T-cell (primary cell): ENCODE data around the gene ZNF770. TPM values are rescaled to one million over a fixed set of nuclear protein-coding genes. Genes with fewer than 3 reads are reported as not detected.
A peak's percentile ranks its signal among the peaks of the same experiment; 100 is the strongest.

Experiments used
- ATAC-seq, 4 experiments: fragments of 200-7000 bp in 3 of 4; fragments of 150-1000 bp in 1 of 4; cut with Tn5 transposase; replicated peaks in 1 of 4; 1 replicate in 3 of 4; 2 replicates in 1 of 4; pipeline ENCODE4 v1.10.0; 2021; ENCODE audit warnings: moderate library complexity in 3 of 4, mild to moderate bottlenecking in 2 of 4, moderate number of reproducible peaks in 1 of 4
- CTCF ChIA-PET, 2 donors: fragments of 300-600 bp; sonication (Branson Sonifier 250); formaldehyde crosslinking; loops; one replicate each; lab custom pipeline; 2022; ENCODE audit warnings: antibody characterized with exemption in 2 of 2; lab: Charles Lee
- POLR2A ChIA-PET, 2 donors: fragments of 300-600 bp; sonication (Branson Sonifier 250); formaldehyde crosslinking; loops; one replicate each; lab custom pipeline; 2022; ENCODE audit warnings: antibody characterized with exemption in 2 of 2; lab: Charles Lee
- DNase-seq, 35 experiments: peaks; one replicate each; pipeline versions ENCODE4 v3.0.0 to v3.0.0-alpha.2; 2013 to 2023
- H3K27ac ChIP-seq: one replicate; pipeline ENCODE4 v1.5.1; 2013; ENCODE audit warnings: low read length
- H3K27me3 ChIP-seq, 2 experiments: replicated peaks in 1 of 2; 1 replicate in 1 of 2; 2 replicates in 1 of 2; pipeline versions ENCODE4 v1.6.1 to v1.7.0; 2013; ENCODE audit warnings: low read length in 1 of 2, mixed read lengths in 1 of 2; ENCODE audit not compliant: control insufficient read depth in 2 of 2, insufficient read depth in 2 of 2; ENCODE audit errors: extremely low read depth in 1 of 2
- H3K36me3 ChIP-seq, 2 donors: 1 replicate in 1 of 2; 2 replicates in 1 of 2; pipeline versions ENCODE4 v1.6.1 to v1.7.0; 2013; ENCODE audit warnings: low read length in 1 of 2; ENCODE audit not compliant: control insufficient read depth in 2 of 2, insufficient read depth in 1 of 2; ENCODE audit errors: extremely low read depth in 1 of 2
- H3K4me1 ChIP-seq, 2 experiments: 1 replicate in 1 of 2; 2 replicates in 1 of 2; pipeline versions ENCODE4 v1.6.1 to v1.7.0; 2013; ENCODE audit warnings: low read length in 2 of 2, mixed read lengths in 1 of 2; ENCODE audit not compliant: insufficient read depth in 2 of 2, control insufficient read depth in 1 of 2; ENCODE audit errors: extremely low read depth in 1 of 2
- H3K4me3 ChIP-seq, 2 donors: 1 replicate in 1 of 2; 2 replicates in 1 of 2; pipeline versions ENCODE4 v1.5.1 to v1.7.0; 2013; ENCODE audit warnings: mild to moderate bottlenecking in 2 of 2, low read length in 1 of 2, moderate library complexity in 1 of 2; ENCODE audit not compliant: control insufficient read depth in 1 of 2; ENCODE audit errors: extremely low read depth in 1 of 2
- H3K9me3 ChIP-seq: 2 replicates; pipeline ENCODE4 v1.7.0; 2013
- H3K27ac Mint-ChIP-seq, 2 donors: one replicate each; pipeline ENCODE4 v1.8.0; 2020 to 2021; ENCODE audit warnings: mild to moderate bottlenecking in 2 of 2, mixed read lengths in 2 of 2
- H3K27me3 Mint-ChIP-seq, 2 donors: one replicate each; pipeline ENCODE4 v1.8.0; 2021 to 2022; ENCODE audit warnings: mixed read lengths in 2 of 2
- H3K36me3 Mint-ChIP-seq: one replicate; pipeline ENCODE4 v1.8.0; 2021; ENCODE audit warnings: mixed read lengths
- H3K4me1 Mint-ChIP-seq, 3 donors: one replicate each; pipeline ENCODE4 v1.8.0; 2020 to 2022; ENCODE audit warnings: mixed read lengths in 3 of 3, mild to moderate bottlenecking in 1 of 3
- H3K4me3 Mint-ChIP-seq, 3 donors: one replicate each; pipeline ENCODE4 v1.8.0; 2020 to 2022; ENCODE audit warnings: mild to moderate bottlenecking in 3 of 3, mixed read lengths in 3 of 3, moderate library complexity in 3 of 3
- H3K9me3 Mint-ChIP-seq, 3 donors: one replicate each; pipeline ENCODE4 v1.8.0; 2020 to 2022; ENCODE audit warnings: mixed read lengths in 3 of 3
- WGBS: methylation state at CpG from one replicate; pipeline ENCODE4 v1.1.5; 2013; ENCODE audit warnings: missing lambda C conversion rate; ENCODE audit not compliant: insufficient coverage; 5-methylcytosine and 5-hydroxymethylcytosine counted together
- total RNA-seq, 35 experiments: library from RNA in 6 of 35; stranded (reverse) in 6 of 35; fragments of 120-200 nt in 1 of 35; gene quantifications; one replicate each; pipeline versions ENCODE4 v1.2.1 to v1.2.4 and lab custom pipeline; 2013 to 2026

ZNF770 gene, protein sequence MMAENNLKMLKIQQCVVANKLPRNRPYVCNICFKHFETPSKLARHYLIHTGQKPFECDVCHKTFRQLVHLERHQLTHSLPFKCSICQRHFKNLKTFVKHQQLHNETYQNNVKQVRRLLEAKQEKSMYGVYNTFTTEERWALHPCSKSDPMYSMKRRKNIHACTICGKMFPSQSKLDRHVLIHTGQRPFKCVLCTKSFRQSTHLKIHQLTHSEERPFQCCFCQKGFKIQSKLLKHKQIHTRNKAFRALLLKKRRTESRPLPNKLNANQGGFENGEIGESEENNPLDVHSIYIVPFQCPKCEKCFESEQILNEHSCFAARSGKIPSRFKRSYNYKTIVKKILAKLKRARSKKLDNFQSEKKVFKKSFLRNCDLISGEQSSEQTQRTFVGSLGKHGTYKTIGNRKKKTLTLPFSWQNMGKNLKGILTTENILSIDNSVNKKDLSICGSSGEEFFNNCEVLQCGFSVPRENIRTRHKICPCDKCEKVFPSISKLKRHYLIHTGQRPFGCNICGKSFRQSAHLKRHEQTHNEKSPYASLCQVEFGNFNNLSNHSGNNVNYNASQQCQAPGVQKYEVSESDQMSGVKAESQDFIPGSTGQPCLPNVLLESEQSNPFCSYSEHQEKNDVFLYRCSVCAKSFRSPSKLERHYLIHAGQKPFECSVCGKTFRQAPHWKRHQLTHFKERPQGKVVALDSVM
- 10 to 100 TPM; 38.1 to 48.1 (median 44.5) TPM for total RNA-seq
- 49.0 TPM for total RNA-seq (2013)
- total RNA-seq (lab: John Stamatoyannopoulos, UW) = 85.6 to 257 (median 118) reads per million in 29 experiments

DNA sequence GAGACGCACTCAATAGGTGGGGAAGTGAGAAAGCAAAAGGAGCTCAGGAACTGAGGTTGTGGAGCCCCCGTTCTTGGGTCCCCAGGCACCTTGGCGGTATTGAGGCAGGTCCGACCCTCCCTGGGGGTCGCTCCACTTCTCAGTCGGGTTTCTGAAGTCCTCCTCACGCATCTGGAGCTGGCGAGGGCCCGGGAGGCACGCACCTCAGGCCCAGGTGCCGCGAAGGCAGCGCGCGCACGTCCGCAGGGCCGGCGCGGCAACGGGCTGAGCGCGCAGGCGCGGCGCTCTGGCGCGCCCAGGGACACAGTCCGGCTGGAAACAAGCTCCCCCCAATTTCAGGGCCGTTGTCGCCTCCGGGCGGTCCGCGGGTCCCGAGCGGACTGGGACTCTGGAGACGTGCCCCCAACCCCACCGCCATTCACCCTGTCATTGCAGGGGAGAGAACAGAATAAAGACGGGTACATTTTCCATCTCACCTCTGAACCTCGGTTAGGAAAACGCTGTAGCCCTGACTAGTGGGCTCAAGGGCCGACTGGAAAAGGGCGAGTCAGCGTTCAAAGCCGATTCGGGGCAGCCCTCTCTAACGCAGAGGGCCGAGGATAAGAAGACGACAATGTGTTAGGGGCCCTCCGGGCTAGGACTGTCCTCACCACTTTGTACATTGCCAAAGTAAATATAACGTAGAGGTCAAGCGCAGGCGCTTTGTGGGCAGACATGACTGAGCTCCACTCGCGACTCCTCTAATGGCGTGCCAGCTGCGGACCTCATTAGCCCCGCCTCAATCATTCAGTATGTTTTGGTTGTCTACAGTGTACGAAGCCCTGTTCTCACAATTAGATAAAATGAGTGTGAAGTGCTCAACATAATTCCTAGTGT, at the start of gene ZNF770:
Gene ZNF770 (minus strand): TSS at position 261 of the 876 bp plus-strand sequence. CDS start 4,853 bp downstream, outside the sequence.
- Histone ChIP-seq H3K4me1 (peaks cover 15 to 20% of the 10 kb centered on the region in 2 experiments), H3K36me3 (peaks cover 0 to 7% of the 10 kb centered on the region in 2 donors), H3K27me3 (peaks cover 0 to 2% of the 10 kb centered on the region in 2 experiments), H3K4me3 (peak within 1 kb of the TSS; percentile 84 to 88), H3K9me3 (no peaks in the 10 kb centered on the region), H3K27ac (peak within 1 kb of the TSS; percentile 94)
- ChIA-PET CTCF (interaction anchor here (0.6 to 2.6 kb wide), 6 partner anchors 10 to 19 kb away, joined by 3 to 65 read pairs (median 4); partner anchors contain the start of gene AQR (in 2 of the 2)), POLR2A (interaction anchor here (0.5 to 1.7 kb wide), 6 partner anchors 14 to 952 kb away, joined by 3 to 23 read pairs (median 6); partner anchors contain the start of gene AQR (in 2 of the 2))
- peak; percentile 56 to 91 (median 75) for DNase-seq
- no peaks in the 10 kb centered on the region for H3K9me3 Mint-ChIP-seq
- H3K36me3 Mint-ChIP-seq = no peaks in the 10 kb centered on the region
- peak; percentile 85 to 93 (median 86) for ATAC-seq
- peaks cover 34 to 51% (median 48%) of the 10 kb centered on the region in 3 donors for H3K4me1 Mint-ChIP-seq
- under 1% methylated on average over 45 of the region's 60 CpGs for WGBS
- H3K4me3 Mint-ChIP-seq = peak within 1 kb of the TSS; percentile 93 to 98 (median 97)
- peak within 1 kb of the TSS; percentile 99 for H3K27ac Mint-ChIP-seq
- H3K27me3 Mint-ChIP-seq = no peaks in the 10 kb centered on the region

DNA sequence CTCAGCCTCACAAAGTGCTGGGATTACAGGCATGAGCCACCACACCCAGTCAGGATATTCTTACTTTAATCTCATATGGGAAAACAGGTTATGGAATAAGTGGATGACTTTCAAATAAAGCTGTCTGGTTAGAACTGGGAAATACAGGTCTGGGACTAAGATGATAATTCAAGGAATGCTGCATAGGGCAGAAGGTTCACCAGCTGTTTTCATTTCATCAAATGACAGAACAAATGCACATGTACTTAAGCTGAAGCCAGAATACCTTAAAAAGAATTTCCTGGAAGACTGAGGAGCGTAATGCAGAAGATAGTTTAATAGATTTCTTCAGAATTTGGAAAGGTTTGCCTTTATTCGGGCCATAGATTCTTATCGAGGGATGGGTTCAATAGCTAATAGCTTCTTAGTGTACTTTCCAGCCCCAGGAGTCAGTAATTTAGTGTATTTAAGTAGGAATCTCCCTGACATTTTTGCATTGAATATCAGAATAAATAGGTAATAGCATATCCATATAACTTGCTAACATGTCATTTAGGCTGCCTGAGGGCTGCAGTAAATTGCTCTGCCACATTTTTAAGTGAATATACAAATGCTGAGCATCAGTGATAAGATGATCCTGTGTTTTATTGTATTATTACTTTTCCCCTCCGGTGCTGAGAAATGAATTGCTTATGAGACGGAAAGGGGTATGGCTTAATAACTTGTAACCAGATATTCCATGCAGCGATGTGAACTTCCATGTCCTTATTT, 40.3 kb upstream of the ZNF770 start:
- DNase-seq (no peak), ATAC-seq (no peak)
- Histone ChIP-seq H3K9me3 (no peaks in the 10 kb centered on the region), H3K27me3 (no peaks in the 10 kb centered on the region), H3K4me1 (no peaks in the 10 kb centered on the region), H3K4me3 (no peak overlapping the region), H3K27ac (no peak overlapping the region), H3K36me3 (no peaks in the 10 kb centered on the region)
- peaks cover 2 to 4% of the 10 kb centered on the region in 2 donors for H3K27me3 Mint-ChIP-seq
- WGBS = 95% methylated on average over 3 of the region's 6 CpGs
- no peaks in the 10 kb centered on the region for H3K4me1 Mint-ChIP-seq
- no peaks in the 10 kb centered on the region for H3K36me3 Mint-ChIP-seq
- H3K9me3 Mint-ChIP-seq = no peaks in the 10 kb centered on the region
- H3K27ac Mint-ChIP-seq = no peak overlapping the region
- H3K4me3 Mint-ChIP-seq = no peak overlapping the region
- ChIA-PET POLR2A (no interaction called here), CTCF (no interaction called here)

DNA sequence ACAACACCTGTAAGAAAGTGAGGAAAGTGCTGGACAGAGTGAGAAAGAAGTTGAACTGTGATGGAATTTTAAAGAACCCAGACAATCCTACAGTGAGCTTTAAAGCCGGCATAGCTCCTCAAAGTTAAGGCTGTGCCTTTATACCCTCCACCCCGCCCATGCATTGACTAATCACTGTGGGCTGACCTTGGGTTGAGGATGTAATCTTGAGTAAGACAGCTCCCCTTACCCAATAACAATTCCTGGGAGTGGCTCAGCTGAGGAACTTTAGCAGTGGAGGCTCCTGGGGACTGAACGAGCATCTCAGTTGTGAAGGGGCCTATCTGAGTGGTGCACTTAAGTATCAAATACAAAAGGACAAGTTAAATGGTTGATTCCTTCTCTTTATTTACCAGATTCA, 35.7 kb upstream of the ZNF770 start:
- H3K36me3 Mint-ChIP-seq = no peaks in the 10 kb centered on the region
- no peak overlapping the region for H3K27ac Mint-ChIP-seq
- H3K36me3 ChIP-seq = no peaks in the 10 kb centered on the region
- ChIA-PET POLR2A (no interaction called here), CTCF (no interaction called here)
- H3K9me3 ChIP-seq = no peaks in the 10 kb centered on the region
- no peak overlapping the region for H3K4me3 Mint-ChIP-seq
- H3K27me3 ChIP-seq = no peaks in the 10 kb centered on the region
- ATAC-seq = no peak
- no peaks in the 10 kb centered on the region for H3K9me3 Mint-ChIP-seq
- H3K4me3 ChIP-seq = no peak overlapping the region
- H3K4me1 ChIP-seq = no peaks in the 10 kb centered on the region
- WGBS = no CpG with 5 or more reads among the region's 3 CpGs
- peaks cover 7 to 14% of the 10 kb centered on the region in 2 donors for H3K27me3 Mint-ChIP-seq
- peaks cover 2 to 5% (median 2%) of the 10 kb centered on the region in 3 donors for H3K4me1 Mint-ChIP-seq
- no peak overlapping the region for H3K27ac ChIP-seq
- DNase-seq = no peak

- Mint-ChIP-seq H3K4me1 (peaks cover 2 to 5% (median 2%) of the 10 kb centered on the region in 3 donors), H3K9me3 (no peaks in the 10 kb centered on the region), H3K4me3 (no peak overlapping the region), H3K27me3 (peaks cover 8 to 14% of the 10 kb centered on the region in 2 donors), H3K36me3 (no peaks in the 10 kb centered on the region), H3K27ac (no peak overlapping the region)
- ChIA-PET POLR2A (no interaction called here), CTCF (interaction anchor here in 1 of 2 donors (0.7 kb wide), 1 partner anchor 46 kb away, joined by 4 read pairs; no protein-coding TSS in a partner anchor)
- Histone ChIP-seq H3K4me1 (no peaks in the 10 kb centered on the region), H3K4me3 (no peak overlapping the region), H3K36me3 (no peaks in the 10 kb centered on the region), H3K27ac (no peak overlapping the region), H3K27me3 (no peaks in the 10 kb centered on the region), H3K9me3 (no peaks in the 10 kb centered on the region)
- DNase-seq (no peak), ATAC-seq (no peak)
- WGBS = 100% methylated on average over 4 of the region's 6 CpGs
These were observed 32.9 kb upstream of the ZNF770 start for GRCh38 chr15:35020974-35021373.

- no peak for DNase-seq
- H3K9me3 ChIP-seq = no peaks in the 10 kb centered on the region
- no peaks in the 10 kb centered on the region for H3K4me1 ChIP-seq
- H3K27ac ChIP-seq = no peak overlapping the region
- no peaks in the 10 kb centered on the region for H3K36me3 ChIP-seq
- Mint-ChIP-seq H3K9me3 (no peaks in the 10 kb centered on the region), H3K27ac (no peak overlapping the region), H3K4me3 (no peak overlapping the region), H3K36me3 (no peaks in the 10 kb centered on the region), H3K27me3 (peaks cover 8 to 14% of the 10 kb centered on the region in 2 donors), H3K4me1 (peaks cover 2 to 5% (median 2%) of the 10 kb centered on the region in 3 donors)
- no CpG with 5 or more reads among the region's 6 CpGs for WGBS
- no peak for ATAC-seq
- POLR2A ChIA-PET = no interaction called here
- no peak overlapping the region for H3K4me3 ChIP-seq
- CTCF ChIA-PET = interaction anchor here in 1 of 2 donors (0.6 kb wide), 1 partner anchor 73 kb away, joined by 5 read pairs; no protein-coding TSS in a partner anchor
- no peaks in the 10 kb centered on the region for H3K27me3 ChIP-seq
These were observed 31.6 kb upstream of the ZNF770 start for GRCh38 chr15:35019404-35020327.
